Activated effector memory CD4-positive, alpha-beta T cell treated with anti-CD3 and anti-CD28 coated beads, Interleukin-2, amount 50 U/mL, for 16 hours (primary cell): ENCODE measurements around the gene JUND.
A peak's percentile ranks its signal among the peaks of the same experiment; 100 is the strongest.

Source experiments
- DNase-seq: peaks from one replicate; pipeline ENCODE4 v3.0.0-alpha.2; 2020

Gene JUND

GRCh38 chr19:18308051-18308947, 26.9 kb upstream of the JUND start:
- DNase-seq = no peak

GRCh38 chr19:18307271-18307681, 25.9 kb upstream of the JUND start:
- DNase-seq = peak; percentile 73

DNA sequence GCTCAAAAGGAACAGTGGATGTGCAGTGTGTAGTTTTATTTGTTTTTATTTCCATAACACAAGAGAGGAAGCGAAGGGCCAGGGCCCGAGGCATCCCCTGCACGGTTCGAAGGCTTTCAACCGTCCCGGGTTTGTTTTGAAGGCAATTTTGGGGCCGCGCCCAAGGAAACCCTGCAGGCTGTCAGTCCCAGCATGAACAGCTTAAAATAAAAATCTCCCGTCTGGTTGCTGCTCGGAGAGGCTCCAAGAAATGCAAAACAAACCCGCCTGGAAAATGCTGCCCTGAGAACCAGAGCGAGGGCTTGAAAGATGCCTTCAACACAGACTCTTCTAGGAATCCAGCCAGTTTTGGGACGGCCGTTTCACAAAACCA, 25.5 kb upstream of the JUND start:
- no peak for DNase-seq

DNA sequence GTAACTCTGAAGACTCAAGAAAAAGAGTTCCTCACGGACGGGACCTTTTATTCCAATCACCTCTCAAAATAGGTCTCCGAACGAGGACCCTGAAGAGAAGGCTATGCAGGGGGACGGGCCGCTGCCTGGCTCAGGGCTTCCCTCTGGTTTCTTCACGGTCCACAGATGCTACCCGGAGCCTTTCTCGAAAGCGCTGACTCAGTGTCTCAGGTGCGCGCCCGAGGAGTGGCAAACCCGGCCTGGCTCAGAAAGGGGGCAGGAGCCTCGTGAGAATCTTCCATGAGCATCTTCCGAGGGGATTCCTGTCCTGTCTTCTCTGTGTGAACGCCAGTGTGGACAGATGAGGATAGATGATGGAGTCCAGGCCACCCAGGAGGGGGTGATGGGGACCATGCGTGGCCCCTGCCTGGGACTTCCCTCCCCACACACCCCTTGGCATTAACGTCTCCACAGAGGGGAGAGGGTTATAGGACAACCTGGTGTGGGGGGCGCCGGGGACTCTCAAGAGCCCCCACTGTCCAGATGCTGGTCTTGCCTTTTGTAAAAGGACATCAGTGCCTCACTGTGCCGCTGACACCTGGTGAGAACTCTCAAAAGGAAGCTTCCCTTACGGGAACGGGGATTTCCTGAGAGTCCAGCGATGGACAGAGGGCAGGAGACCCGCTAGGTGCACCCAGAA, 24.9 kb upstream of the JUND start:
- peak; percentile 73 for DNase-seq

DNA sequence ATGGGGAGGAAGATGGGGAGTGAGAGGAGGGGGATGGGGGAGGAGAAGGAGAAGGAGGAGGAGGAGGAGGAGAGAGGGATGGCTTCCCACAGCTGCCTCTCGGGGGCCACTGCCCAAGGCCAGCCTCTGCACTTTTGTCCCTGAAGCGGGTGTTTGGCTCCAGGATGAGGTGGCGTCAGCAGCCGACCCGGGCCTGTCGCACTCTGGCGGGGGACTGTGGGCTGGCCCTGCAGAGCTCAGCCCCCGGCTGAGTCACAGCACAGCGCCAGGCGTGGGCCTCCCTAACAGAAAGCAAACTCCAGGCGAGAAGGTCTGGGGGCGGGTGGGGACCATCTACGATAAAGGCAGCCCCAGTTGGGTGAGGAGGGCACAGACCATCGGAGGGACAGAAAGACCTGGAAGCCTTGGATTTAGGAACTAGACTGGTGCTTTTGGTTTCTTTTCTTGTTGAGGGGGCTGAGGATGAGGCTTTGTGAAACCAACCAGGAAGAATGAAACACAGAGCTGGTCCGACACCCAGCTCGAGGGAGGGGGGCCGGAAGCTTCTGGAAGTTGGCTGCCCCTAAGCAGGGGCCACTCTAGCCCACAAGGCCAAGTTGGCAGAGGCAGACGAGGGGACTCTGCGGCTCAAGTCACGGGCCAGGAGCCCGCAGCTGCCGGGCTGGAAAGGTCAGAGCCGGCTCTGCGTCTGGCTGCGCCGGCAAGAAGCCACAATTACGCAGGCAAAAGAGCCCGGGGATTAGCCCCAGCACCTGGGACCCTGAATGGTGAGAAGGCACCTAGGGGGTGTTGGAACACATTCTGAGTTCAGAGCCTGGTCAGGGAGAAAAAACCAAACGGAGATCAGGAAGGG, 23.3 kb upstream of the JUND start:
- peak; percentile 94 for DNase-seq

DNA sequence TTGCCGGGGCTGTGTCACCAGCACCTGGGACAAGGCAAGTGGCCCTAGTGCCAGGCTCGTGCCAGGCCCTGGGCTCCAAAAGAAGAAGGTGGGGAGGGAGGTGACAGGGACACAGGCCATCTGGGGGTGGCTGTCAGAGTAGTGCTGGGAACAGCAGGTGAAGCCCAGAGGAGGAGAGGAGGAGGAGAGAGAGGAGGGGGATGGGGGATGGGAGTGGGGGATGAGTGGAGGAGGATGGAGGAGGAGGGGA, 22.7 kb upstream of the JUND start:
- no peak for DNase-seq

GRCh38 chr19:18301718-18302111, 20.3 kb upstream of the JUND start:
- no peak for DNase-seq

DNA sequence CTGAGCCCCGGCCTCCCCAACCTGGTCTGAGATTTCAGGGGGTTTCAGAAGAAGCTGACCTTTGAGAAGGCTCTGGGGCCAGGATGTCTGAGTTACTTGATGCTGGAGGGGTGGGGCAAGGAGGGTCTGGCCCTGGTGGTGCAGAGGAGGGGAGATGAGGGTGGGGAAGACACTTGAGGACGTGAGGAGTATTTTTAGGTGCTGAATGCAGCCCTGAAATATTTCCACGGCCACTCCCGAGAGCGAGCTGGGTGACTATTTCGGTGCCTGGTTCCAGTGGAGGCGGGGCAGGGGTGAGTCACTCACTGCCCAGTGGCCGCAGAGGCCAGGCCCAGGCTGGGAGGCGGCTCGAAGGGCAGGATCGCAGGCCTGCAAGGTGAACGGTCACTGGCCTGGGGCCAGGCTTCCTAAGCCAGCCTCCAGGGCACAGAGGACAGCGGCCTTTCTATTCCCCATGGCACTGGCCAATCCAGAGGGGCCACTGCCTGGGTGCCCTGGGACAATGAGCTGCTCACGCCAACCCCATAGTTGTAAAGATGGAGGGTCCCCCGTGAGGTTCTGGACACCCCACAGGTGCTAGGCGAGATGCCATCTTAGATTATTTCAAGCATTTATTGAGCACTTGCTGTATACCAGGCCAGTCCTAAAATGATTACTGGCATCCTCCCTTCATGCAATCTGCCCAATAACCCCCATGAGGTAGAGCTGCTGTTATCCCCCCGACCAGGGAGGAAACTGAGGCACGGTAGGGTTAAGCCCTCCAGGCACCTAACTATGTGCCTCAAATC, 19.7 kb upstream of the JUND start:
- DNase-seq = no peak

DNA sequence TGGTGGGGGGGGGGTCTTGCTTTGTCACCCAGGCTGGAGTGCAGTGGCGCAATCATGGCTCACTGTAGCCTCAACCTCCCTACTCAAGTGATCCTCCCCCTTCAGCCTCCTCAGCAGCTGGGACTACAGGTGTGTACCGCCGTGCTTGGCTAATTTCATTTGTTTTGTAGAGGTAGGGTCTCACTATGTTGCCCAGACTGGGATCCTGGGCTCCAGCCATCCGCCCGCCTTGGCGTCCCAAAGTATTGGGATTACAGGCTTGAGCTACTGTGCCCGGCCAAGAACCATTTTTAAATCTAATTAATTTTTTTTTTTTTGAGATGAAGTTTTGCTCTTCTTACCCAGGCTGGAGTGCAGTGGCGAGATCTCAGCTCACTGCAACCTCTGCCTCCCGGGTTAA, 18.2 kb upstream of the JUND start:
- no peak for DNase-seq

DNA sequence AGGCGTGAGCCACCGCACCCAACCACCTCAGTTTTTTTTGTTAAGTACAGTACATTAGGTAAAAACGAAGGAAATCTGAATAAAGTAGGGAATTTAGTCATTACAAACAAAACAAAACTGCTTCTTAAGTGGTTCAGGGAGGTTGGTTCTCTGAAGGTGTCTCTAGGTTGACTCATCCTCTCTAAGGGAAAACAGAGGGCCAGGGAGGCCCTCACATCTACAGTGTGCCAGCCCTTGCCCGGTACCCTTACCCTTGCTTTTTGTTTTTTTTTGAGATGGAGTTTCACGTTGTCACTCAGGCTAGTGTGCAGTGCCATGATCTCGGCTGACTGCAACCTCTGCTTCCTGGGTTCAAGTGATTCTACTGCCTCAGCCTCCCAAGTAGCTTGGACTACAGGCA, 17.2 kb upstream of the JUND start:
- no peak for DNase-seq

- no peak for DNase-seq
These were observed 15.9 kb upstream of the JUND start for GRCh38 chr19:18297308-18297707.

DNA sequence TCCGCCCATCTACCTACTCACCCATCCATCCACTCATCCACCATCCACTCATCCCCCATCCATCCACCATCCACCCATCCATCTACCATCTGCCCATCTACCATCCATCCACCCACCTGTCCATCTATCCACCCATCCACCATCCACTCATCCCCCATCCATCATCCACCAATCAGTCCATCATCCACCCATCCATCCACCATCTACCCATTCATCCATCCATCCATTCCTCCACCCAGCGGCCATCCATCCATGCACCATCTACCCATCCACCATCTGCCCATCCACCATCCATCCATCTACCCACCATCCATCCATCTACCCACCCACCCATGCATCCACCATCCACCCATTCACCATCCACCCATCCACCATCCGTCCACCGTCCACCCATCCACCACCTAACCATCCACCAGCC, 13.6 kb upstream of the JUND start:
- peak; percentile 38 for DNase-seq

GRCh38 chr19:18294467-18294864, 13.0 kb upstream of the JUND start:
- peak; percentile 97 for DNase-seq

DNA sequence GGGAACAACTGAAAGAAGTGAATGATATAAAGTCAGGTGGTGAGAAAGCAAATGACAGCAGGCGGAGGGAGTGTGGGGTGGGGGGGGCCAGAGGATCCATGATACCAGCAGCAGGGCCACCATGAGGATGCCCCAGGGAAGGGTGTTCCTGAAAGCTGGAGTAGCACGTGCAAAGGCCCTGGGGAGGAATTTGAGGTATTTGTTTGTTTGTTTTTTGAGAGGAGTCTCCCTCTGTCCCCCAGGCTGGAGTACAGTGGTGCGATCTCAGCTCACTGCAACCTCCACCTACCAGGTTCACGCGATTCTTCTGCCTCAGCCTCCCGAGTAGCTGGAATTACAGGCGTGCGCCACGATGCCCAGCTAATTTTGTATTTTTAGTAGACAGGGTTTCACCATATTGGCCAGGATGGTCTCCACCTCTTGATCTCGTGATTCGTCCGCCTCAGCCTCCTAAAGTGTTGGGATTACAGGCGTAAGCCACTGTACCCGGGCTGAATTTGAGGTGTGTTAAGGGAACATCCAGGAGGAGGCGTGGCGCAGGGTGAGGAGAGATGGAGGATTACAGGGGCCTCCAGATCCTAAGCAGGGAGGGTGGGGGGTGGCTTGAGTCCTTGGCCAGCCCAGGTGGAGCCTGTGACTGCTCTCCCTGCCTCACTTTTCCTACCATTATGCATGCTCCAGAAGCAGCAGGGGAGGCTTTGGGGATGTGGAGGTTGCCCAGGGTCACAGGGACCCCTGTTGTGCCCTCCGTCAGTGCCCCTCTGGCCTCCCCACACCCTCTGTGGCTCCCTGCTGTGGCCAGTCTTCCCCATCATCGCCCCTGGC, 12.4 kb upstream of the JUND start:
- no peak for DNase-seq

DNA sequence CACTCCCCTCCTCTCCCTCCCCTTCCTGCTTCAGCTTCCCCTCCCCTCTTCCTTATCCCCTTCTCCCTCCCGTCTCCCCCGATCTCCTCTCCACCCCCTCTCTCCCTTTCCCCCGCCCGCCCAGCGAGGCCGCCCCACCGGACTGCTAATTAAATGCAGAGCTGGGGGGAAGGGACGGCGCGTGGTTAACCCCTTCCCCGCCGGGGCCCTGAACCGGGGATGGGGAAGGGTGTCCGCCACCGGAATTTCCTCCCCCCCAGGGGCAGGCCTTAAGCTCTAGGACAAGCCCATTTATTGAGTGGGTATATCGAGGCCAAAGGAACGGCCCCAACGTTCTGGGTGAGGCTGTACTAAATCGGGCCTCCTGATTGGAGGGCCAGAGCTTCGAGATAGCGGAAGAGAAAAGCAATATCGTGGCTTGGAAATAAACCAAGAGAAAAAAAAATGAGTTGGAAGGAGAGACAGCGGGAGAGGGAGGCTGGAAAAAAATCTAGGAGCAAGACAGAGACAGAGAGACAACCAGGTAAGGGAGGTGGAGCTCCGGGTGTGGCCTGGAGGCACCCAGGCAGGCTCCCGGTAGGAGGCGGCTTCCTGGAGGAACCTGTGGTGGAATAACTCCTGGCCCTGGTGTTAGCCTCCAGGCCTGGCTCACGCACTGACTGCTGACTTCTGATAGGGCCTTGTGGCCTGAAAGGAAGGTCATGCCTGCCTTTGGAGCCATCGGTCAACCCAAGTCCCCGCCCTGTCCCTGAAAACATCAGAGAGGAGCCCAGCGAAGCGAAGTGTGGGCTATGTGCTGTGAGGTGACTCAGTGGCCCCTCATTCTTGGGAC, 11.6 kb upstream of the JUND start:
- peak; percentile 75 for DNase-seq

DNA sequence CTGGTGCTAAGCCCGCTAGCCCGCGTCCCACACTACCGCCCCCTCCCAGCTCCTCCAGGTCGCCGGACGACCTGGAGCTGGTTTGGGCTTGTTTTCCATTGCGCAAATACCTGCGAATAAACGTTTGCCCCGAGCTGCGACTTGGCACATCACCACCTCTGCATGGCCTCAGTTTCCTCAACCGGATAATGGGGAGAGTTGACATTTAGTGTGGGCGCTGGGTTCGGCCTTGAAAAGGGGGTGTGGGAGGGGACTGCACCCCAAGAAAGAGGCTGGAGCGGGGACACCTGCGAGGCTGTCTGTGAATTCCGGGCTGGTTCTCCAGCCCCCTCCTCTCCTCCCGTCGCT, 11.0 kb upstream of the JUND start:
- peak; percentile 77 for DNase-seq

DNA sequence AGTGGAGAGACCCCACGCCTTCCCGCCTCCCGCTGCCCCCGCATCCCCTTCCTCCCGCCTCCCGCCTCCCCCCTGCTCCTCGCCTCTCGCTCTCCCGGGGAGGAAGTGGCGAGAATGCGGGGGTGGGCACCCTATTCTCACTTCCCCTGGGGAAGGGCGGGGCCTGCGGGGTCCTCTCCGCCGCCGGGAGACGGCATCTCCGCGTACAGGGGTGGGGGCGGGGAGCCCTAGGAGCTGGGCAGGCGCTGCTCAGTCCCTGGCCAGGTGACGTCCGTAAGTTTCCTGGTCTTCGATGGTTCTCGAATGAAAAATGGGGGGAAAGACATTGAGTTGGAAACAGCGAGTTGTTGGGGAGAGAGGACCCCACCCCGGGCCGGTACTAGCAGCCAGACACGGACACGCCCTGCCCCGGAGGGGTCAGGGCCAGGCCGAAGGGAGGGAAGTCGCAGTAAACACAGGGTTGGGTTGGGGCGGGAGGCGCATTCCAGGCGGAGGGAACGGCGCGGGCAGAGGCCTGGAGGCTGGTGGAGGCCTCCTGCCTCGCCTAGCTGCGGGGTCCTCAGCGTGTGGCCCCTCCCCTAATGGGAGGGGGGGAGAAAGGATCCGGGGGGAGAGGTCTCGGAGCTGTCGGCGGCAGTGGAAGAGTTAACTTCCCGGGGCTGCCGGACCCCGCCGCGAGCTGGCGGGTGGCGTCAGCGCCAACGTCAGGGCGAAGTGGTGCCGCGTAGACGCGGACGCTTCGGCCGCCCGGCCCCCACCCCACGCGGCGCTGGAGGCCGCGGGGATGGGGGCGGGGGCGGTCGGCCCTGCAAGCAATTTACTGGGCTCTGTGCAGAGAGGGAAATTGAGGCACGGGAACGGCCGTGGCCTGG, 10.4 kb upstream of the JUND start:
- DNase-seq = peak; percentile 92

DNA sequence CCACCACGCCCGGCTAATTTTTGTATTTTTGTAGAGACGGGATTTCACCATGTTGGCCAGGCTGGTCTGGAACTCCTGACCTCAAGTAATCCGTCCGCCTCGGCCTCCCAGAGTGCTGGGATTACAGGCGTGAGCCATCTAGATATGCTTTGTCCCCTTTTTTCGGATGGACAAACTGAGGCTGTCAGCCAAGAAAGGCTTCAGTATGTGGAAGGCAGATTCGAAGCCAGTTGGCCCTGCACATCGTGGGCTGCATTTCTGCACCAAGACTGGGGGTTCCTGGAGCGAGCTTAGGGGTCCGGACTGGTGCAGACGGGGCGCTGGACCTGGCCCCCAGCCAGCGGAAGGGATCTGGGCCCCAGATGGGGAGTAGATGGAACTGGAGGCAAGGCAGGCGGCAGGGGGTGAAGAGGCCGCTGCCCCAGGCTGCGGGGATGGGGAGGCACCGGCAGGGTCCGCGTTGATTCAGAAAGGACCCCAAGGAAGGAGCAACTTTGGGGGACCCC, 9.7 kb upstream of the JUND start:
- peak; percentile 71 for DNase-seq

- peak; percentile 94 for DNase-seq
These were observed 9.0 kb upstream of the JUND start for GRCh38 chr19:18290302-18291018.
